ENCODE data around the gene ARHGEF25.

DNA sequence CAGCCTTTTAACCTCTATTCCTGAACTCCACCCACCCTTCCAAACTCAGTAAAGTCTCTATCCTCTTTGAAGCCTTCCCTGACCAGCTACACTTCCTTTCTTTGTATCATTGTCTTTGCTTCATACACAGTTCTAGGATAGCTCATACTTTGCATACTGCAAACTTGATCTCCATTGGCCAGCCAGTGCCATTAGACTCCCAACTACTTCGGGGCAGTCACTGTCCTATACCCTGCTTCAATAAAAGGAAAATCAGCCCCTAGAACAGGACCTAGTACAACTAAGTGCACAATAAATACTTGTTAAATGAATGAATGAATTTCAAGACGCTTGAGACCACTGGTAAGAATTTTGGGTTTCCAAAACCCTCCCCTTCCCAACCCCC, 20.8 kb upstream of the ARHGEF25 start:
- TF ChIP-seq ZNF776 (tag by site-specific recombination; IDR thresholded peaks at IDR 0.05; ENCODE audit: borderline replicate concordance) (no peak), ZNF423 (tag by site-specific recombination; IDR thresholded peaks at IDR 0.05) (no peak), YY1 (tag by site-specific recombination; IDR thresholded peaks at IDR 0.05) (no peak), SP7 (tag by site-specific recombination; IDR thresholded peaks at IDR 0.05) (no peak), ZBTB20 (tag by site-specific recombination; IDR thresholded peaks at IDR 0.05) (no peak), ZFHX2 (tag by site-specific recombination; conservative IDR thresholded peaks at IDR 0.05) (no peak)
- TF ChIP-seq, protein P1, sequence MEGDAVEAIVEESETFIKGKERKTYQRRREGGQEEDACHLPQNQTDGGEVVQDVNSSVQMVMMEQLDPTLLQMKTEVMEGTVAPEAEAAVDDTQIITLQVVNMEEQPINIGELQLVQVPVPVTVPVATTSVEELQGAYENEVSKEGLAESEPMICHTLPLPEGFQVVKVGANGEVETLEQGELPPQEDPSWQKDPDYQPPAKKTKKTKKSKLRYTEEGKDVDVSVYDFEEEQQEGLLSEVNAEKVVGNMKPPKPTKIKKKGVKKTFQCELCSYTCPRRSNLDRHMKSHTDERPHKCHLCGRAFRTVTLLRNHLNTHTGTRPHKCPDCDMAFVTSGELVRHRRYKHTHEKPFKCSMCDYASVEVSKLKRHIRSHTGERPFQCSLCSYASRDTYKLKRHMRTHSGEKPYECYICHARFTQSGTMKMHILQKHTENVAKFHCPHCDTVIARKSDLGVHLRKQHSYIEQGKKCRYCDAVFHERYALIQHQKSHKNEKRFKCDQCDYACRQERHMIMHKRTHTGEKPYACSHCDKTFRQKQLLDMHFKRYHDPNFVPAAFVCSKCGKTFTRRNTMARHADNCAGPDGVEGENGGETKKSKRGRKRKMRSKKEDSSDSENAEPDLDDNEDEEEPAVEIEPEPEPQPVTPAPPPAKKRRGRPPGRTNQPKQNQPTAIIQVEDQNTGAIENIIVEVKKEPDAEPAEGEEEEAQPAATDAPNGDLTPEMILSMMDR (tag by site-specific recombination; IDR thresholded peaks at IDR 0.05) = no peak
- TF ChIP-seq, protein P2, sequence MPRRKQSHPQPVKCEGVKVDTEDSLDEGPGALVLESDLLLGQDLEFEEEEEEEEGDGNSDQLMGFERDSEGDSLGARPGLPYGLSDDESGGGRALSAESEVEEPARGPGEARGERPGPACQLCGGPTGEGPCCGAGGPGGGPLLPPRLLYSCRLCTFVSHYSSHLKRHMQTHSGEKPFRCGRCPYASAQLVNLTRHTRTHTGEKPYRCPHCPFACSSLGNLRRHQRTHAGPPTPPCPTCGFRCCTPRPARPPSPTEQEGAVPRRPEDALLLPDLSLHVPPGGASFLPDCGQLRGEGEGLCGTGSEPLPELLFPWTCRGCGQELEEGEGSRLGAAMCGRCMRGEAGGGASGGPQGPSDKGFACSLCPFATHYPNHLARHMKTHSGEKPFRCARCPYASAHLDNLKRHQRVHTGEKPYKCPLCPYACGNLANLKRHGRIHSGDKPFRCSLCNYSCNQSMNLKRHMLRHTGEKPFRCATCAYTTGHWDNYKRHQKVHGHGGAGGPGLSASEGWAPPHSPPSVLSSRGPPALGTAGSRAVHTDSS (tag by site-specific recombination; IDR thresholded peaks at IDR 0.05) = no peak
- TF ChIP-seq, protein P3, sequence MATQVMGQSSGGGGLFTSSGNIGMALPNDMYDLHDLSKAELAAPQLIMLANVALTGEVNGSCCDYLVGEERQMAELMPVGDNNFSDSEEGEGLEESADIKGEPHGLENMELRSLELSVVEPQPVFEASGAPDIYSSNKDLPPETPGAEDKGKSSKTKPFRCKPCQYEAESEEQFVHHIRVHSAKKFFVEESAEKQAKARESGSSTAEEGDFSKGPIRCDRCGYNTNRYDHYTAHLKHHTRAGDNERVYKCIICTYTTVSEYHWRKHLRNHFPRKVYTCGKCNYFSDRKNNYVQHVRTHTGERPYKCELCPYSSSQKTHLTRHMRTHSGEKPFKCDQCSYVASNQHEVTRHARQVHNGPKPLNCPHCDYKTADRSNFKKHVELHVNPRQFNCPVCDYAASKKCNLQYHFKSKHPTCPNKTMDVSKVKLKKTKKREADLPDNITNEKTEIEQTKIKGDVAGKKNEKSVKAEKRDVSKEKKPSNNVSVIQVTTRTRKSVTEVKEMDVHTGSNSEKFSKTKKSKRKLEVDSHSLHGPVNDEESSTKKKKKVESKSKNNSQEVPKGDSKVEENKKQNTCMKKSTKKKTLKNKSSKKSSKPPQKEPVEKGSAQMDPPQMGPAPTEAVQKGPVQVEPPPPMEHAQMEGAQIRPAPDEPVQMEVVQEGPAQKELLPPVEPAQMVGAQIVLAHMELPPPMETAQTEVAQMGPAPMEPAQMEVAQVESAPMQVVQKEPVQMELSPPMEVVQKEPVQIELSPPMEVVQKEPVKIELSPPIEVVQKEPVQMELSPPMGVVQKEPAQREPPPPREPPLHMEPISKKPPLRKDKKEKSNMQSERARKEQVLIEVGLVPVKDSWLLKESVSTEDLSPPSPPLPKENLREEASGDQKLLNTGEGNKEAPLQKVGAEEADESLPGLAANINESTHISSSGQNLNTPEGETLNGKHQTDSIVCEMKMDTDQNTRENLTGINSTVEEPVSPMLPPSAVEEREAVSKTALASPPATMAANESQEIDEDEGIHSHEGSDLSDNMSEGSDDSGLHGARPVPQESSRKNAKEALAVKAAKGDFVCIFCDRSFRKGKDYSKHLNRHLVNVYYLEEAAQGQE (tag by site-specific recombination; IDR thresholded peaks at IDR 0.05) = no peak

Measured in HEK293 (cell line).